ENCODE measurements around the gene SAPCD2. TPM values are rescaled to one million over a fixed set of nuclear protein-coding genes. Genes with fewer than 3 reads are reported as not detected.

The SAPCD2 gene
- total RNA-seq, 2 experiments from 2014 or later: 13.5 to 13.7 TPM

GRCh38 chr9:137058521-137059234 is 11.7 kb downstream of the SAPCD2 start:
- Mint-ChIP-seq H3K27ac (no peak overlapping the region), H3K27me3 (no peaks in the 10 kb centered on the region), H3K36me3 (ENCODE audit: low read depth) (no peaks in the 10 kb centered on the region), H3K4me1 (ENCODE audit: low read depth) (no peaks in the 10 kb centered on the region), H3K9me3 (no peaks in the 10 kb centered on the region), H3K4me3 (no peak overlapping the region)
- DNase-seq: no peak
- no peak for TF ChIP-seq CTCF (IDR thresholded peaks at IDR 0.05)
- intact Hi-C loops (cut with micrococcal nuclease): no loop called here
- ATAC-seq: no peak
- ChIA-PET CTCF (interaction anchor here (0.6 to 4.4 kb wide), 5 partner anchors 10 to 180 kb away, joined by 3 to 30 read pairs (median 7); partner anchors contain the start of genes FUT7, NPDC1 and SAPCD2), POLR2A (interaction anchor here (1.1 to 1.6 kb wide), 2 partner anchors 9 to 28 kb away, joined by 4 to 7 read pairs; no protein-coding TSS in a partner anchor)

- Mint-ChIP-seq H3K27me3 (peaks cover 4% of the 10 kb centered on the region), H3K36me3 (ENCODE audit: low read depth) (no peaks in the 10 kb centered on the region), H3K9me3 (no peaks in the 10 kb centered on the region), H3K4me3 (no peak overlapping the region), H3K4me1 (ENCODE audit: low read depth) (no peaks in the 10 kb centered on the region), H3K27ac (no peak overlapping the region)
- ATAC-seq (no peak), DNase-seq (no peak)
- POLR2A ChIA-PET: no interaction called here
- CTCF ChIA-PET: interaction anchor here (4.4 kb wide), 1 partner anchor 11 kb away, joined by 30 read pairs; the partner anchor contains the start of gene SAPCD2
- intact Hi-C loops (cut with micrococcal nuclease): no loop called here
- TF ChIP-seq CTCF (IDR thresholded peaks at IDR 0.05): no peak
Observed at GRCh38 chr9:137057545-137057944, 12.8 kb downstream of the SAPCD2 start.

- H3K4me3 Mint-ChIP-seq: no peak overlapping the region
- ChIA-PET POLR2A (no interaction called here), CTCF (interaction anchor here (2.3 to 4.4 kb wide), 3 partner anchors 11 to 22 kb away, joined by 11 to 30 read pairs (median 20); partner anchors contain the start of gene SAPCD2)
- no peak for TF ChIP-seq CTCF (IDR thresholded peaks at IDR 0.05)
- DNase-seq (no peak), ATAC-seq (no peak)
- H3K27me3 Mint-ChIP-seq: peaks cover 7% of the 10 kb centered on the region
- H3K36me3 Mint-ChIP-seq (ENCODE audit: low read depth): no peaks in the 10 kb centered on the region
- no peak overlapping the region for H3K27ac Mint-ChIP-seq
- intact Hi-C loops (cut with micrococcal nuclease): no loop called here
- no peaks in the 10 kb centered on the region for H3K4me1 Mint-ChIP-seq (ENCODE audit: low read depth)
- no peaks in the 10 kb centered on the region for H3K9me3 Mint-ChIP-seq
Observed at GRCh38 chr9:137056739-137057415, 13.5 kb downstream of the SAPCD2 start.

- ATAC-seq (no peak), DNase-seq (no peak)
- H3K36me3 Mint-ChIP-seq (ENCODE audit: low read depth): no peaks in the 10 kb centered on the region
- H3K4me1 Mint-ChIP-seq (ENCODE audit: low read depth): no peaks in the 10 kb centered on the region
- no peak overlapping the region for H3K4me3 Mint-ChIP-seq
- no peaks in the 10 kb centered on the region for H3K9me3 Mint-ChIP-seq
- intact Hi-C loops (cut with micrococcal nuclease): no loop called here
- POLR2A ChIA-PET: interaction anchor here (0.8 to 1.7 kb wide), 4 partner anchors 9 to 16 kb away, joined by 3 to 5 read pairs (median 3); partner anchors contain the start of gene SAPCD2
- TF ChIP-seq CTCF (IDR thresholded peaks at IDR 0.05): no peak
- CTCF ChIA-PET: interaction anchor here (1.2 to 3.1 kb wide), 4 partner anchors 9 to 21 kb away, joined by 5 to 20 read pairs (median 9); partner anchors contain the start of gene NPDC1
- H3K27ac Mint-ChIP-seq: no peak overlapping the region
- H3K27me3 Mint-ChIP-seq: peaks cover 7% of the 10 kb centered on the region
Observed at GRCh38 chr9:137055385-137056364, 14.7 kb downstream of the SAPCD2 start.
